ENCODE results near the gene ZIC3.
"Not testable (repeated sequence)": the region's sequence is repeated elsewhere in the genome, so short reads cannot be mapped to it uniquely, and the experiment has no call there.

Gene ZIC3

GRCh38 chrX:137565921-137566745, at the start of gene ZIC3:
TSS of gene ZIC3 (plus strand) at chrX:137566127. CDS start at chrX:137566692, 565 bp downstream.
- no peak for FAIRE-seq

DNA sequence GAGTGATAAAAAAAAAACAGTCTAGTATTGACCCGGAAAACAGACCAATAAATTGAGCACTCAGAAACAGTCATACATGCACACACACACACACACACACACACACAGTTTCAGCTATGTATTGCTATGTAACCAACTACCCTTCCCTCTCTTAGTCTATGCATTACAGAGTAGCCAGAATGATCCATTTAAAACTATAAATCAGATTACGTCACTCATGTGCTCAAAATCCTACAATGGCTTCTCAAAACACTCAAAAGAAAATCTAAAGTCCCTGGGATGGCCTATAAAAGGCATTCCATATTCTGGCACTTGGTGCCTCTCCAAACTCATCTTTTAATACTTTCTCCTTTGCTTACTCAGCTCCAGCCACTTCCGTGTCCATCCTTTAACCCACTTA, 46.5 kb upstream of the ZIC3 start:
- FAIRE-seq: no peak

DNA sequence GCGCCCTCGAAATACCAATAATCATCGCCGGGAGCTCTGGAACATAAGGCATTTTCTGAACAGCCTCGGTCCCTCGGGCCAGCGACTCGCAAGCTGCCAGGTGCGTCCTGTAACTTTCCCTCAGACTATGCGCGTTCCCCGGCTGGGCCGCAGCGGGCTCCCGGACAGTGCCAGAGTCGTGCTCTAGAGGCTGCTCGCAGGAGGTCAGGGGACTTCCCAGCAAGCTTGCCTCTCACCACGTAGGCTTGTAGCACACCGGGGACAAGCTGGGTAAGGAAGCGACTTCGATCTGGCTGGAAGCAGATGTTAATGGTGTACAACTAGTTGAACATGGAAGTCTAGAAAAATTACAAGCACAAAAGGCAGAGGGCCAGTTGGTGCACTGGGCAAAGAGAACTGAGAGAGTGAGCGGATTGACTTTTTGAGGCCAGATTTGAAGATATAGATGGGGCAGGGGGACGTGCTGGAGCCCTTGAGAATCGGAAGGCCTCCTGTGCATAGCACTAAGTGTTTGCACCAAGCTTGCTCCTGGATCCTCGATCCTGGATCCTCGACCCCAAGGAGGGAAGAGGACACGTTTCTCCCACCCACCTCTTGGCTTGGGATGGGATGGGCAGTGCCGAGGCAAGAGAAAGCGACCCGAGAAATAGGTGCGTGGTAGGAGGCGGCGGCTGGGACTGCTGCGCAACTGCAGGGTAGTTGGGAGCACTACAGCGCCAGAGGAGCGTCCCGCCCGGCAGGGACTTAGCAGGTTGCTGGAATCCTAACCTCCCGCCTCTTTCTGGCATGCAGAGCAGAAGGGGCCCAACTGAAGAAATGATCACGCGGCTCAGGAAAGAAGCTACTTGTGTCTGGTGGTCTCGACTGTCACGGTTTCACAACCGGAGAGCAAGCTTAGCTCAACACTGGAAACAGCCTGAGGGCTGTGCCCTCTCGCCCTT, 19.9 kb upstream of the ZIC3 start:
- no peak for FAIRE-seq

DNA sequence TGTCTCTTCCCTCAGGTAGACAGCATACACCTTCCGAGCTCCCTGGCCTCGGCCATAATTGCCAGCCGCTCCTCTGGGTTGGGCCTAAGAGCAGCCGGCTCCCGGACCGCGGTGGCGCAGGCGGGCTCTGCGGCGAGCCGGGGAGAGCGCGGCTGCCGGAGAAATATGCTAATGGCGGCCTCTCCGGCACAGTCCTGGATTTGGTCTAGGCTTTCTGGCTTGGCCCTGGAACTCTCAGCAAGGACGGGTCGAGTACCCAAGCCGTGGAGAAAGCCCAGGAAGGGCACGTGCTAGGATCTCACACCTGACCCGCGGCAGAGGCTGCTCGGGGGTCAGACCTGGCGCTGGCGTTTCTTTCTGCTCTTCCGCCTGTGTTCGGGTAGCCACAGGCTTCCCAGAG, 18.6 kb upstream of the ZIC3 start:
- FAIRE-seq: no peak

DNA sequence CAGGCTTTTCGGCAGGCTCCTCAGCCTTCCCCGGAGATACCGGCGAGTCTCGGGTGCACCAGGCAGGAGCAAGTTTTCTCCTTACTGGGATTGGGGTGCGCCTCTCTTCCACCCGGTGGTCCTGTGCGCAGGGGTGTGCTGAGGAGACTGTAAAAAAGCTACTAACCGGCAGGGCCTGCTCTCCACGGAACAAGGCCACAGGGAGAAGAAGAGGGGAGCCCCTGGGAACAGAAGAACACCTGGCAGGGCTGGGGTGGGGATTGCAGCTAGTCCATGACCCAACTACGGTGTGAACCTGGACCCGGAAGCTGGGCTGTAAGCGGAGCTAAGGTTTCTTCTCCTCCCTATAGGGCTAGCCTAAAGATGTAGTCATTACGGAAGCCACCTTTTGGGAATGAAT, 17.7 kb upstream of the ZIC3 start:
- FAIRE-seq: no peak

- no peak for FAIRE-seq
These were observed 16.9 kb upstream of the ZIC3 start for GRCh38 chrX:137549073-137549472.

GRCh38 chrX:137549851-137550664, 15.9 kb upstream of the ZIC3 start:
- FAIRE-seq: no peak

- no peak for FAIRE-seq
These were observed 15.2 kb upstream of the ZIC3 start for GRCh38 chrX:137550665-137551261.

DNA sequence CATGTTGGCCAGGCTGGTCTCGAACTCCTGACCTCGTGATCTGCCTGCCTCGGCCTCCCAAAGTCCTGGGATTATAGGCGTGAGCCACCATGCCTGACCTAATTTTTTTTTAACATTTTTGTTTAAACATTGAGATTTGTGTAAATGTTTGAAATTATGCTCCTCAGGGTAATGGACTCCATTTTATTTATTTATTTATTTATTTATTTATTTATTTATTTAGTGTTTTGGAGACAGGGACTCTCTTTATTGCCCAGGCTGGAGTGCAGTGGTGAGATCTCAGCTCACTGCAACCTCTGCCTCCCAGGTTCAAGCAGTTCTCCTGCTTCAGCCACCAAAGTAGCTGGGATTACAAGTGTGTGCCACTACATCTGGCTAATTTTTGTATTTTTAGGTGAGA, 13.8 kb upstream of the ZIC3 start:
- FAIRE-seq: not testable (repeated sequence)

DNA sequence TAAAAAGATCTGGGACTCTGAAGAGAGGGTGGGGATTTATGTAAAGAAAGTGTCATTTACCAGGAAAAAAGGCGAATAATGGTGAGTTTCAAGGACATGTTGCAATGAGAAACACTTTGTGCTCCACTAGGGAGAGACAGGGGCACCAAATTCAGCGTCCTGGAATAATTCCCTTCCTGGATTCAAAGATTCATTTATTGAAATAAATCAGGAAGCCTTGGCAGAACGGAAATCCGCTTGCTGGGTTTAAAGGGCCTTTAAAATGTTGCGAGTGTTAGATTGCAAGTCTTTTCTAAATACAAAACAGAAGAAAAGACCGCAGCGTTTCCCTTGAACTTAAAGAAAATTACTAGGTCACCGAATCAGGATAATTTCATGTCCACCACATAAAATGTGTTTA, 3.8 kb upstream of the ZIC3 start:
- FAIRE-seq: no peak

- FAIRE-seq: no peak
These were observed 2.0 kb upstream of the ZIC3 start for GRCh38 chrX:137563681-137564651.

- no peak for FAIRE-seq
These were observed 516 bp upstream of the ZIC3 start for GRCh38 chrX:137565318-137565904.

GRCh38 chrX:137566746-137567679, 1.1 kb downstream of the ZIC3 start:
- no peak for FAIRE-seq

- no peak for FAIRE-seq
These were observed 1.8 kb downstream of the ZIC3 start for GRCh38 chrX:137567682-137568232.

DNA sequence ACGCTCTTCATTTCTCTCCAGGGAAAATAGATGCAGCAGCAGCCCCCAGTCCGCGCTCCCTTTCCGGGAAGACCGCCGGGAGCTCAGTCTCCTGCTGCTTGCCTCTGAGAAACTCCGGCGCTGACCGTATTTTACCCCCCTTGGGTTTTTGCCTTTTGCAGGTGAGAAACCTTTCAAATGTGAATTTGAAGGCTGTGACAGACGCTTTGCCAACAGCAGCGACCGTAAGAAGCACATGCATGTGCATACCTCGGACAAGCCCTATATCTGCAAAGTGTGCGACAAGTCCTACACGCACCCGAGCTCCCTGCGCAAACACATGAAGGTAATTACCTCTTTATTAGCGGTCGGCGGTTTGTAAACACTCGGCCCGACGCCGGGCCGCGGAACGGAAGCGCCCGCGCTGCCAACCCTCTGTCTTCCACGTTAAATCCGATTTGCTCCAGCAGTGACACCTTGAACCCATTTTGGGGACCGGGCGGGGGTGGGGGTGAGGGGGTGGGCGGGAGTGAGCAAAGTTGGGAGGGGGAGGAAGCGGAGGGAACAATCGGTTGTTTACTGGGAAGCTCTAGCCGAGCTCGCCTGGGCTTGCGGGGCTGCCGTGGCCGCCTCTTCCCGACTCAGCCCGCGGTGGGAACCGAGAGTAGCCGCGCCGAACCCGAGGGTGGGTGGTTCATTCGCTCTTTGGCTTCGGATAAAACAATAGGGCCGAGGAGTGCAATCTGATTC, 3.0 kb downstream of the ZIC3 start:
- FAIRE-seq: no peak

DNA sequence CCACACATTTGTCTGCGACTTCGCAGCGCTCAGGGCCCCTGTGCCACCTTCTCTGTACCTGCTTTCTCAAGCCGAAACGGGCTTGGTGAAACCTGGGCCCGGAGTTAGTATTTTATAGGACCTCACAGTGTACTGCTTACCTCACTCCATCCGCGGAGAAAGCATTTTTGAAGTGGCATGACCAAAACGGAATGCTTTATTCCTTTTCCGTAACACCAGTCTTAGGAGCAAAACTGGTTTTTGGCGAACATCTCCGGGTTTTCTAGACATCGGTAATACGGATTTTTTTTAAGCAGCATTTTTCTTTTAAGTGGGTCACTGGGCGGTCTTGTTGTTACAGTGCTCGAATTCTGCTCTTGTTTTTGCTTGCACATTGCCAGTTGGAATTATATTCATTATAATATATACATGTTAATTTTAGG, 3.6 kb downstream of the ZIC3 start:
- no peak for FAIRE-seq

DNA sequence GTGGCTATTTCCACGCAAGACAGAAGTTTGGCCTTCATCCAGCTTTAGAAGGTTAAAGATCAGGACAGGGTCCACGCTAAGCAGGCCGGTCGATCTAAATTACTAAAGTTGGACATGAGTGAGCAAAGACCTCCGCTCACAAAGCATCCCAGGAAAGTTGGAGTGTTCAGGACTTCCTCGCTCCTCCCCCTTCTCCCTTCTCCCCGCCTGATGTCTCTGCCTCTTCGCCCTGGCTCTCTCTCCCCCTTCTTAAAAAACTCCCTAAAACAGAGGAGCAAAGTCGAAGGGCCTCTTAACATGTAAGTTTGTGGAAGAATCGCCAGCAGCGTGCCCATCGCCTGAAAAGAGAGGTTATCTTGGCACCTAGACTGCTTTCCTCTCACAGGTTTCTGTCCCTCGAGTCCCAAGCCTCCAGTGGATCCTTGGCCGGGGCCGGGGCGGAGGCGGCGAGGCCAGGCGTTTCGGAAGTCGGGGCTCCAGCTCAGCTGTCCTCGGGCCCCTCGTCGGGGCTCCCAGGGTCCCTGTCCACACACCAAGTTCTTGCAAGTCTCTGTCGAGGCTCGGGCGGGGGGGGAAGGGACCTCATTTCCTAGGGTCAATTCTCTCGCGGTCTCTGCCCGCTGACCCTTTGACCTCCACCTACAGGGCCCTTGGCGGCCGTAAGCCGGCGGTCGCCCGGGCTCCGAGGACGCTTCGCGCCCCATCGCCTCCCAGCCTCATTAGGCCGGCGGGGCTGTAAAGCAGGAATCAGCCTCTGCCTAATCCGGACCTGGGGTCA, 7.6 kb downstream of the ZIC3 start:
- no peak for FAIRE-seq

All from G401.6 (cell line).